K562 treated with DMSO at 1 percent for 48 hours (cell line): Measurements from ENCODE around the gene SLC47A2. TPM values are rescaled to one million over a fixed set of nuclear protein-coding genes. Genes with fewer than 3 reads are reported as not detected.

ENCODE experiments used
- total RNA-seq: library from RNA; unstranded; fragments of 300-600 nt; gene quantifications from 2 replicates; pipeline ENCODE4 v1.2.3, GENCODE V29; 2022; ENCODE audit warnings: low replicate concordance; ENCODE audit errors: extremely low read depth

SLC47A2 gene, protein sequence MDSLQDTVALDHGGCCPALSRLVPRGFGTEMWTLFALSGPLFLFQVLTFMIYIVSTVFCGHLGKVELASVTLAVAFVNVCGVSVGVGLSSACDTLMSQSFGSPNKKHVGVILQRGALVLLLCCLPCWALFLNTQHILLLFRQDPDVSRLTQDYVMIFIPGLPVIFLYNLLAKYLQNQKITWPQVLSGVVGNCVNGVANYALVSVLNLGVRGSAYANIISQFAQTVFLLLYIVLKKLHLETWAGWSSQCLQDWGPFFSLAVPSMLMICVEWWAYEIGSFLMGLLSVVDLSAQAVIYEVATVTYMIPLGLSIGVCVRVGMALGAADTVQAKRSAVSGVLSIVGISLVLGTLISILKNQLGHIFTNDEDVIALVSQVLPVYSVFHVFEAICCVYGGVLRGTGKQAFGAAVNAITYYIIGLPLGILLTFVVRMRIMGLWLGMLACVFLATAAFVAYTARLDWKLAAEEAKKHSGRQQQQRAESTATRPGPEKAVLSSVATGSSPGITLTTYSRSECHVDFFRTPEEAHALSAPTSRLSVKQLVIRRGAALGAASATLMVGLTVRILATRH
- not detected in 2 replicates for total RNA-seq

DNA sequence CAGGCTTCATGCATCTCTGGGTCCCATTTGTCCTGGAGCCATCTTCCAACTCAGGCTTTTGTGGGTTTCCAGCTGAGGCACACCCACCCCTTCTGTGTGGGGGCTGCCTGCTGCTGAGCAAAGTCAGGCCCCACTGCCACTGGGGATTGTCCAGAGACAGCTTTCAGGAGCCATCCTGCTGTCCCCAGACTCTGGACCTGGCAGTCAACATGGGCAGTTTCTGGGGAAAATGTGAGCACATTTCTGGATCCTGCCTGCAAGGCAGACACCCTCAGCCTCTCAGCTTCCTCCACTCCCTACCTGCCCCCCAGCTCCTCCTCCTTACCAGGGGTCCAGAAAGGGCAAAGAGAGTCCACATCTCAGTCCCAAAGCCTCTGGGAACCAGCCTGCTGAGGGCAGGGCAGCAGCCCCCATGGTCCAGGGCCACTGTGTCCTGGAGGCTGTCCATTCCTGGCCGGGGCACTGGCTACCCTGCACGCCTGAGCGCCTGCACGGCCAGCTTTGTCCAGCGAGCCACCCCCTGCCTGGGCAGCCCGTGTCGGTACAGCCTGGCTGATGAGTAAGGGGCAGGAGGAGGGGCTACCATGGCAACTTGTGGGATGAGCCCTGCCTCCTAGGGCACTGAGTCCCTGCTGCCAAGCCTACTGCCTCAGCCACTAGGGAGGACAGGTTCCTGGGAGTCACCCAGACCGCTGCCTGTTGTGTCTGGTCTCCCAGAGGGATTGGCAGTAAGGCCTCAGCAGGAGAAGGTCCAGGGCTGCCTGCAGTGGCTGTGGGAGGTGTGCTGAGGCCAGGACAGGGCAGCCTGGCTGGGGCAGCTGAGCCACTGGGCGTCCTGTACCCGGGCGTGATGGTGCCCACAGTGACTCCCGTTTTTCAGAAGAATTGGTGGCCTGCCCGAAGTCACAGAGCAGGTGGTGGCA lies at the start of gene SLC47A2:
TSS of gene SLC47A2 (minus strand) at position 477 of the 923 bp plus-strand sequence. CDS start at position 448, 29 bp downstream.

DNA sequence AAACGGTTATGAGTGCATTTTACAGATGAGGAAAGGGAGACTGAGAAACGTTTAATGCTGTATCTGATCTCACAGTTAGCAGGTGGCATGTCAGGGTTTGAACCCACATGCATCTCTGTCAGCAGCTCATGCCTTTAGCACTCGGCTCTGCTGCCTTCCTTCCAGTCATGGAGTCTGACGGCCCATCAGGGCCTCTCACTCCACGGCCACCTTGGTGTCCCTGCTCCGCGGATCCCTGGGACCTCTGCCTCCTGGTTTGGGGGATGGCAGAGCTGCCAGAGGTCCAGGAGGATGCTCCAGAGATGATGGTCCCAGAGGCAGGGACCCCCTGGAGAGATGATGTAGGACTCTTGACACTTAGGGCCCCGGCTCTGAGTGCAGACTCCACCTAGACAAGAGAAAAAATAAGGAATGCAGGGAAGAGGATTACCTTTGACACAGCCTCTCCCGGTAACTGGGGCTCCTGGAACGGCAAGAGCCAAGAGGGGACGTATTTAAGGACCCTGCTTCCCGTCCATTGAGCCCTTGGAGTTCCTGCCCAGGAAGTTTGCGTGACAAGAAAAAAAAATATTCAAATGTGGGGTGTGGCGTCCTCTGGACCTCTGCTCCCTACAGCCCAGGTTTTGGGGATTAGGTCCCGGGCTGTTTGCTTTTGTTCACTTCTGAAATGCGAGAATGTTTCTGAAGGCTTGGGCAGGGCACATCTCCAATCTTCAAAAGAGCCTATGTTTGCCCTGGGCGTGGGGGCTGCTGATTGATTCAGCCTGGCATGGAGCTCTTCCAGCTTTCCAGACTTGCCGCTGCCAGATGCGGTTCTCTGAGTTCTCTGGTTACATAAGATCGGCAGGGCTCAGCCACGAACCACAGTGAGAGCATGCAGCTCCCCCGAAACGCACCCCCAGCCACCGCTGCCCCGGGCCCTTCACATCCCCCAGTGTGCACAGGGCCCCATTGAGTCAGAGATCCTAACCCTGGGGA lies 31.7 kb upstream of the SLC47A2 start, which contains the start of gene ALDH3A1:
TSS of gene ALDH3A1 (minus strand) at position 470 of the 978 bp plus-strand sequence. CDS start 3,169 bp downstream, outside the sequence.

DNA sequence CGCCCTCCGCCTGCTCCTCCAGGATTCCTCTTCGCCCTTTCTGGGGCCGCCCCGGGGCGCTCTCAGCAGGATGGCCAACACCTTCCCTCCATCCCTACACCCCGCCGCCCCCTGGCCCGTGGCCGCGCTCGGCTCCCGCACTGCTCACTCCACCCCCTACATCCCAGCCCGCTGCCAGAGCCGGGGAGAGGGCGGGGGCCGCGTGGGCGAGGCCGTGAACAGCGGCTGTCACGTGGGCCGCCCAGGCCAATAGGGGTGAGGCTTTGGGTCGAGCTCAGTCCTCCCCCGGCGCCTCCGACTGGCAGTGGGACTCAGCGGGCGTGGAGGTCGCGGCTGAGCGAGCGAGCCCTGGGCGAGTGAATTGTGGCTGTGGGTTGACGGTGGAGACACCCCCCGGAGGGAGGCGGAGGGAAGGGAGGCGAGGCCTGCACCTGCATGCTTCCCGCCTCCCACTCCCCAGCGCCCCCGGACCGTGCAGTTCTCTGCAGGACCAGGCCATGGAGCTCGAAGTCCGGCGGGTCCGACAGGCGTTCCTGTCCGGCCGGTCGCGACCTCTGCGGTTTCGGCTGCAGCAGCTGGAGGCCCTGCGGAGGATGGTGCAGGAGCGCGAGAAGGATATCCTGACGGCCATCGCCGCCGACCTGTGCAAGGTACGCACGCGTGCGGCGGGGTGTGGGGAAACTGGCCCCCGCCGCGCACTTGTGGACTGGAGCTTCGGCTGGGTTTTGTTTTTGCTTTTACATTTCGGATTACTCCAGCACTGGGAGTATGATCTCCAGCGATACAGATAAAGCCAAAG lies 67.7 kb downstream of the SLC47A2 start, which contains the start of gene ALDH3A2:
TSS of gene ALDH3A2 (plus strand) at position 277 of the 799 bp plus-strand sequence. CDS start at position 498, 221 bp downstream.

Other genes with a start within 250 kb of the SLC47A2 start
- not detected in 2 replicates for gene SLC47A1, start 182.7 kb downstream of the SLC47A2 start, total RNA-seq
- gene ALDH3A2, start 67.8 kb downstream of the SLC47A2 start, total RNA-seq: not detected in 2 replicates
- gene ALDH3A1, start 31.7 kb upstream of the SLC47A2 start, total RNA-seq: not detected in 2 replicates
- not detected in 2 replicates for gene ULK2, start 151.4 kb upstream of the SLC47A2 start, total RNA-seq